GM12892 (cell line): ENCODE data around the gene ERBB2.

Experiments used
- POLR2A ChIP-seq: IDR thresholded peaks from 2 replicates; pipeline ENCODE4 v1.6.1; 2011; ENCODE audit warnings: low read depth, low read length, control low read depth
- POLR2AphosphoS5 ChIP-seq: IDR thresholded peaks from 2 replicates; pipeline ENCODE4 v1.6.1; 2011; ENCODE audit warnings: low read depth, low read length, control low read depth
- TAF1 ChIP-seq: IDR thresholded peaks from 2 replicates; pipeline ENCODE4 v1.6.1; 2011; ENCODE audit warnings: low read depth, mild to moderate bottlenecking, control low read depth, low read length, borderline replicate concordance

GRCh38 chr17:39660397-39661385, 39.2 kb upstream of the ERBB2 start:
- TF ChIP-seq POLR2A (no peak), TAF1 (no peak), POLR2AphosphoS5 (no peak)
